ENCODE data around the gene KIAA0753. TPM values are rescaled to one million over a fixed set of nuclear protein-coding genes. Genes with fewer than 3 reads are reported as not detected.

Gene KIAA0753
- total and polyA plus RNA-seq, 9 of the 15 experiments (the other 6 are each of a cell fraction or from before 2014, with no cell fraction given), result 2.0 to 9.0 (median 6.9) TPM

GRCh38 chr17:6657633-6658287, 17.2 kb upstream of the KIAA0753 start:
- no TSS peak for BruUV-seq (replicated peaks)
- H3K27ac ChIP-seq (ENCODE audit: extremely low read depth, low read depth, low read length), result no peak overlapping the region
- no peaks in the 10 kb centered on the region for H3K79me2 ChIP-seq (ENCODE audit: control insufficient read depth, insufficient read depth, low read length)
- no peaks in the 10 kb centered on the region for H3K9me3 ChIP-seq (replicated peaks; ENCODE audit: control insufficient read depth, insufficient read depth, low read depth, low read length)
- intact Hi-C loops (cut with micrococcal nuclease), result no loop called here
- H3K4me2 ChIP-seq (ENCODE audit: insufficient read depth, low read length), result no peak overlapping the region
- ChIA-PET POLR2A (no interaction called here), CTCF (ENCODE audit: low intra/inter-chr PET ratio) (no interaction called here)
- DNase-seq (ENCODE audit: extremely low read depth in 1 of 4, low spot score in 3 of 4) (no peak), FAIRE-seq (no peak), ATAC-seq (no peak)
- H3K9me1 ChIP-seq (ENCODE audit: control insufficient read depth, insufficient read depth, low read length), result no peaks in the 10 kb centered on the region
- no peak overlapping the region for H3K9ac ChIP-seq (ENCODE audit: insufficient read depth in 1 of 2, low read depth in 2 of 2, low read length in 2 of 2)
- H4K20me1 ChIP-seq (replicated peaks; ENCODE audit: control insufficient read depth, insufficient read depth, low read length), result no peaks in the 10 kb centered on the region
- in situ Hi-C loops (cut with MboI), result no loop called here
- H2AFZ ChIP-seq (ENCODE audit: low read depth, low read length), result no peak overlapping the region
- H3K27me3 ChIP-seq (ENCODE audit: control insufficient read depth in 2 of 2, insufficient read depth in 2 of 2, low read length in 2 of 2), result peaks cover 0 to 21% of the 10 kb centered on the region in 2 experiments; a peak in 3 of 5 replicates
- no peak overlapping the region for H3K4me3 ChIP-seq
- H3K36me3 ChIP-seq (ENCODE audit: control insufficient read depth, insufficient read depth, low read length), result no peaks in the 10 kb centered on the region
- 2% methylated on average over 13 of the region's 18 CpGs for WGBS (ENCODE audit: insufficient coverage, low coverage, missing lambda C conversion rate)
- peaks cover 0 to 5% of the 10 kb centered on the region in 2 experiments; a peak in 2 of 5 replicates for H3K4me1 ChIP-seq (replicated peaks in 1 of 2; ENCODE audit: control insufficient read depth in 2 of 2, insufficient read depth in 2 of 2, low read length in 2 of 2)
- TF ChIP-seq DMBX1 (CRISPR knock-in tag; IDR thresholded peaks at IDR 0.05; ENCODE audit: borderline replicate concordance) (no peak), PTTG1 (tag; IDR thresholded peaks at IDR 0.05; ENCODE audit: low read depth) (no peak), JUND (IDR thresholded peaks at IDR 0.05; ENCODE audit: borderline replicate concordance, low read depth, low read length) (no peak), JUND (tag; IDR thresholded peaks at IDR 0.05; ENCODE audit: borderline replicate concordance, low read depth, low read length) (no peak), BRD4 (IDR thresholded peaks at IDR 0.05) (no peak), POLR2A (conservative IDR thresholded peaks at IDR 0.05) (no peak), PBX2 (CRISPR knock-in tag; IDR thresholded peaks at IDR 0.05; ENCODE audit: low read depth) (no peak), PBX2 (tag; conservative IDR thresholded peaks at IDR 0.05; ENCODE audit: low read depth) (no peak), SREBF2 (CRISPR knock-in tag; IDR thresholded peaks at IDR 0.05) (no peak), E2F4 (CRISPR knock-in tag; IDR thresholded peaks at IDR 0.05; ENCODE audit: low read depth) (no peak), ZNF75A (CRISPR knock-in tag; IDR thresholded peaks at IDR 0.05) (no peak), NR2F6 (CRISPR knock-in tag; IDR thresholded peaks at IDR 0.05) (no peak), ZNF354B (CRISPR knock-in tag; IDR thresholded peaks at IDR 0.05) (no peak), ZBTB34 (CRISPR knock-in tag; IDR thresholded peaks at IDR 0.05) (no peak), KDM4B (IDR thresholded peaks at IDR 0.05; ENCODE audit: borderline replicate concordance in 2 of 2, low read depth in 1 of 2) (no peak), ZNF395 (CRISPR knock-in tag; IDR thresholded peaks at IDR 0.05) (no peak)

Data from K562 (cell line).